GM18498 (cell line): Measurements from ENCODE around the gene FBXW10B.
"Not testable (repeated sequence)": the region's sequence is repeated elsewhere in the genome, so short reads cannot be mapped to it uniquely, and the experiment has no call there.

Experiments used
- ATAC-seq: cut with Tn5 transposase; IDR thresholded peaks from one replicate; pipeline ENCODE4 v1.9.1; 2021; ENCODE audit warnings: mild to moderate bottlenecking, moderate library complexity; ENCODE audit not compliant: unreplicated experiment

The FBXW10B gene, protein sequence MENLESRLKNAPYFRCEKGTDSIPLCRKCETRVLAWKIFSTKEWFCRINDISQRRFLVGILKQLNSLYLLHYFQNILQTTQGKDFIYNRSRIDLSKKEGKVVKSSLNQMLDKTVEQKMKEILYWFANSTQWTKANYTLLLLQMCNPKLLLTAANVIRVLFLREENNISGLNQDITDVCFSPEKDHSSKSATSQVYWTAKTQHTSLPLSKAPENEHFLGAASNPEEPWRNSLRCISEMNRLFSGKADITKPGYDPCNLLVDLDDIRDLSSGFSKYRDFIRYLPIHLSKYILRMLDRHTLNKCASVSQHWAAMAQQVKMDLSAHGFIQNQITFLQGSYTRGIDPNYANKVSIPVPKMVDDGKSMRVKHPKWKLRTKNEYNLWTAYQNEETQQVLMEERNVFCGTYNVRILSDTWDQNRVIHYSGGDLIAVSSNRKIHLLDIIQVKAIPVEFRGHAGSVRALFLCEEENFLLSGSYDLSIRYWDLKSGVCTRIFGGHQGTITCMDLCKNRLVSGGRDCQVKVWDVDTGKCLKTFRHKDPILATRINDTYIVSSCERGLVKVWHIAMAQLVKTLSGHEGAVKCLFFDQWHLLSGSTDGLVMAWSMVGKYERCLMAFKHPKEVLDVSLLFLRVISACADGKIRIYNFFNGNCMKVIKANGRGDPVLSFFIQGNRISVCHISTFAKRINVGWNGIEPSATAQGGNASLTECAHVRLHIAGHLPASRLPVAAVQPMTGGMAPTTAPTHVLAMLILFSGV

DNA sequence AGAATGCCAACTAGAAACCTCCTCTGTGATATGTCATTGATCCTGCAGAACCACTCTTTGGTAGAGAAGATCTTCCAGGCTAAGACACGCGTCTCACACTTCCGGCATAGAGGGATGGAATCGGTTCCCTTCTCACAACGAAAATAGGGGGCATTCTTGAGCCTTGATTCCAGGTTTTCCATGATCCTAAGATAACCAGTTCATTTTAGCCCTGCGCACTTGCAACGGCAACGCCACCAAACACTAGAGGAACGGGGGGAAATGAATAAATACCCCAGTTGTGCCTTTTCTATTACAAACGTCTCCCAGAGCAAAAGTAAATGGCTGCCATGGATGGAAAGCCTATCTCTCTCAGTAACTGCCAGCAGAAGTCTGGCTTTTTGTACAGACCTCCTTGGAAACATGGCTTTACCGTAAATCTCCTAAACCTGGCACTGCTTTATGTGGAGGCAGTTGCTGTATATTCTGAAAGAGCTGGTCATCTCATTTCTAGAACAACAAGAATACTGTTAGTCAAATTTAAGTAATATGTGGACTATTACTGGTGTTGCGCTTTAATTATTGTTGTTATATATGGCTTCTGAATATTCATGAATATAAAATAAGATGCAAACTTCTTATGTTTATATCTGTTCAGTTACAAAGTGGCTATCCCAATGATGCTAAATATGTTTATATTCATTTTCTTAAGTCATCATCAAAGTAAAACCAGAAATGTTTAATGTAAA lies at the start of gene FBXW10B:
Gene FBXW10B, minus strand, starts transcription at position 374 of the 728 bp plus-strand sequence. Its CDS starts 192 bp downstream, at position 182.
- not testable (repeated sequence) for ATAC-seq

DNA sequence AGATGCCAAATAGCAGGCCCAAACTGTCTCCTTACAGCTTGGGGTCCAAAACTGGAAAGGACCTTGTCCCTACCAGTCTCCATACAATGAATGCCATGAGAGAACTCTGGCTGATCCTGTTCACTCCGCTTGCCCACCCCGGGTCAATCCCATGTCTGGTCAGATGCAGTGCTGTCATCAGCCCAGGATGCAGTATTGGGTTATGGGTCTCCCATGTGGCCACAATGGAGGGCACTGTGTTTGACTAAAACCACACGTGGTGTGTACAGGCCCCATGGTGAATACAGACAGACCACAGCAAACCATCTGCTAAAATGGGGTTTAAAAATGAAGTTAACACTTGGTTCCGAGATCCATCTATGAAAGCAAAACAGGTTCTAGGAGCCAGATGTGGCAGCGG lies 44.2 kb upstream of the FBXW10B start:
- no peak for ATAC-seq

DNA sequence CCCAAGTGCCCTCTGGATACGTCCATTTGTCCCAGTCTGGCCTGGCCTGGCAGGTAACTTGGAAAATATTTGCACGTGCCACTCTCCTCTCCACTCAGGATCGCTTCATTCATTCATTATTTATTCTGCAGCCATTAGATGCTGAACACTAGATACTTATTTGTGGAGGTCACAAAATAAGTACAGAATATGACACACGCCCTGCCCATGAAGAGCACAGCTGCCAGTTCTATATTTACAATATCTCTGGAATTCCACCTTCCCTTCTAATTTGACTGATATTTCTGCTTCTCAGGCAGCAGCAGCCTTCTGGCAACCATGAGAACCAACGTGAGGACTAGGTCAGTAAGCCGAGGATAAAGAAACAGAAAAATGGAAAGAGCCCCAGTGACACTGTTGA lies 43.7 kb upstream of the FBXW10B start:
- ATAC-seq = no peak

DNA sequence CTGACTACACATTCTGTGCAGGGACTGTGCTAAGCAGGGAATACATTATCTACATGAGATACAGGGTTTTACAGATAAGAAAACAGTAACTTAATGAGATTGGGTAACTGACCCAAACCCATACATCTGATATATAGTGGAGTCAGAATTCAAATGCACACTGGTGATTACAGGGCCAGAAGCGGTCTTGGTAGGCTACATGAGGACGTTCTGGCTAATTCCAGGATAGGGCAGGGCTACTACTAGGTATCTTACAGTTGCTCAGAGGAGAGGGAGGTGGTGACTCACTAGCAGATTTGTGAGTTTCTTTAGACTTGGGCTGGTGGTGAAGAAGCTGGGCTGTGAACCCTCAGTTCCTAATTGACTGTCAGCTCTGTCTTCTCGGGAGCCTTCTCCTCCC lies 43.2 kb upstream of the FBXW10B start:
- ATAC-seq = no peak

DNA sequence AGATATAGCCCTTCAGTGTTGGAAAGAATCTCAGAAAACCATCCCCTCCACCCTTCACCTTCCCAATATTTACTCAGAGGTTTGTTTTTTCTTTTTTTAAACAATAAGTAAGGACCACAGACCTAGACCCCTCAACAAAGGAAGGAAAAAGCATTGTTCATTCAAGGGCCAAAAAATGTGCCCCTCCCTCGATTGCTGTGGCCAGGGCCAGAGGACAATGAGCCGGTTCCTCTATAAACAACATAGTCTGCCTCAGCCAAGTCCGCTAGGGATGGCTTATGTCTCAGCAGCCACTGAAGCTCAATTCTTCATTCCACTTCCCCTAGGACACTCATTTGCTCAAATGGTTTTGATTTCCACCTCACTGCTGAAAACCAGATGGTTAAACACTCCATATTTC lies 40.6 kb upstream of the FBXW10B start:
- no peak for ATAC-seq

DNA sequence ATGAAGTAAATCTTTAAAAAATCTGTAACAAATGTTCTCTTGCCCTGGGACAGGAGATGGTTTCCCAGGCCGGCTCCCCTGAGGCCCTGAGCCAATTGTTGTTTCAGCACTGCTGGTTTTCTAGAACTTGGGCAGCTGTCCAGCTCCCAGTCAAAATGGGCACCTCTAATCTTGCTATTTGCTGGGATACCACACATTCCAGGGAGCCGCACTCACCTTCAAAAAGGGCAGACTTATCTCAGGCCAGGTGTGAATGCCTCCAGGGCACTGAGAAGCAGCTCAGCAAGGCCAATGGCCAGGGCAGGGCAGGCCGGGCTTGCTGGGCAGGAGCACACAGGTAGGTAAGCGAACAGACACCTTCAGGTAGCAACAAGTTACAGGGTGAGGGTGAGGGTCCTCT lies 40.2 kb upstream of the FBXW10B start:
- no peak for ATAC-seq

DNA sequence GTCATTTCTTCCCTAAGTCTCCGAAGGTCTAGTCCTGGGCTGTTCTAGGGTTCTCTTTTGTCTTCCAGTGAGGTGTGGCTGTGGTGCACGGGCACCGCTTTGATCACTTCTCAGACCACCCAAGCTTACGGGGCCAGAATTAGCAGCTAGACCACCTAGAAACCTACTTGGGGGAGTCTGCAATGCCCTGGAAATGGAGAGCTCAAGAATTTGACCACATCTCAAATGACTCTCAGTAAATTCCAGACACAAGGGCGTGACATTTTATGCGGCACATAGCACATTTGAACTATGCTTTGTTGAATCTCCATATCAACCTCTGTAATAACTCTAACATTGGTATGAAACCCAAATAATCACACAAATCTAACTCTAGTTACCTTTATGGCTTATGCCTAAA lies 39.7 kb upstream of the FBXW10B start:
- ATAC-seq = no peak

DNA sequence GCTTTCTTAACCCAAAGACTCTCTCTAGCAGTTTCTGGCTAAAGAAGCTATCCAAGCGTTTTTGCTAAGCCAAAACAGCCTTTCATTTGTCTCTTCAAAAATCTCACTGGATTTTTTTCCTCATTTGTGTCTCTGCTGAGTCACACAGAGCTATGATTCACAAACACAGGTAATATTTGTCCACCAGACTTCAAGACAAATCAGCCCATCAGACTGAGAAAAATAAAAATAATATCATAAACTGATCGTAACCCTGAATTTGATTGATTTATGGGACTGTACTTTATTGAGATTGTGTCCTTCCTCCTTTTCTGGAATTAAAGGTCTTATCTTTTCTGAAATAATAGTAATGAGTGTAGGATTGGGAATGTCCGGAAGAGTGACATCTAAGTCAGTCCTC lies 38.8 kb upstream of the FBXW10B start:
- no peak for ATAC-seq

DNA sequence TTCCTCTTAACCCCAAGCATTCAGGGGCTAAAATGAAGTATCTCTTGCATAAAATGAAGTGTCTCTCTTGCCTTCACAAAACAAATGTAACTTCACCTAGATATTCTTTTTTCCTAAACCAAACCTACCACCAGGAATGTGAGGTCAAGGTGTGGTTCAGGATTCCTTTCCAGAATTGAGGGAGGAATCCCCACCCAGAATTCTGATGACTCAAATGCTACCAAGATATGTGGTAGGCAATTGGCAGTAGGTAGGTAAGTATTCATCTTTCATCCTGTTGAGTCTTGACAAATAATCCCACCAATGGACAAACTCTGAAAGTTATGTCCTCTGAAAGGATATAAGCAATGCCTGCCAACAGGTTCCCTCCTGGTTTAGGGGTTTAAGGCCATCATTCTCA lies 38.4 kb upstream of the FBXW10B start:
- ATAC-seq = no peak

DNA sequence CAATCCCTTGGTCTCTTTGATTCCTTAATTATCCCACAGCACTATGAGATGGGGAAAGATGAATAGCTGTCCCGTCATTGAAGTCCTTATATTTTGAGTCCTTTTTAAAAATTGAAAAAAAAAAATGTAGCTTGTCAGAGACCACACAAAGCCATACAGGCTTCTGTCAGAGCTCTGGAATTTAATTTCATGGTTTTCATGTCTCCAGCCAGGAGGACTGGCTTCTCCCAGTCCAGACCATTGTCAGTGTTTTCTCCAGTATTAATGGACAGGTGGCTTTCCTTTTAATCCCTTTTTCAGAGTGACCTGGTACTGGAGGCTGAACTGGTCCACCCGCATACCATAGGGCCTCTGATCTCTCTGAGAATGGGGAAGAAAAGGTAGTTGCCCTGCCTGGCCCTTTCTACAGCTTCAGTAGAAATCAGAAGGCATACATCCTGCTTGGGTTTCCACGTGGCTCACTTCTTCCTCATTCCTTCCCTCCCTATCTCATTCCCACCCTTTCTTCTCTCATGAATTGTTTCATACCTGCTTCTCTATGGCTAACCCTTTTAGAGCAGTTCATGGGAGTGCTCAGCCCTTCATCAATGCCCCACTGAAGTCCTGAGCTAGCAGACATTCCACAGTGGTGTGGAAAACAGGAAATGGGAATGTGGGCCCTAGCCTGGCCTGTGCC lies 35.5 kb upstream of the FBXW10B start:
- no peak for ATAC-seq

DNA sequence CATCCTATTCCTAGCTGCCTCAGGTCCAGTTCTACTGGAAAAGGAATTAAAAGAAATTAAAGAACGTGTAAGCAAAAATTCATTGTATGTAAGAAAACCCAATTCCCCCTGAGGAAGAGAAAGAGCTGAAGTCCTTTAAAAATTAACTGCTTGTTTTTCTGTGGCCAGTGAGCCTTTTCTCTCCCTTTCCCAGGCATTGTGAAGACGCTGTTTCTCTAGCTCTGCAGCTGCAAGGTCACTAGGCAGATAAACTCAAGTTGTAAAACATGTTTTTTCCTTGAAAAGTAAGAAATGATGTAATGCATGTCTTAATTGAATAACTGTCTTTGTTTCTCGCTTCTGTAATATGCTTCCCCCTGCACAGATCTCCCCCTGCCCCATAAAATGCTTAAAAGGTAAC lies 34.9 kb upstream of the FBXW10B start:
- ATAC-seq = not testable (repeated sequence)

DNA sequence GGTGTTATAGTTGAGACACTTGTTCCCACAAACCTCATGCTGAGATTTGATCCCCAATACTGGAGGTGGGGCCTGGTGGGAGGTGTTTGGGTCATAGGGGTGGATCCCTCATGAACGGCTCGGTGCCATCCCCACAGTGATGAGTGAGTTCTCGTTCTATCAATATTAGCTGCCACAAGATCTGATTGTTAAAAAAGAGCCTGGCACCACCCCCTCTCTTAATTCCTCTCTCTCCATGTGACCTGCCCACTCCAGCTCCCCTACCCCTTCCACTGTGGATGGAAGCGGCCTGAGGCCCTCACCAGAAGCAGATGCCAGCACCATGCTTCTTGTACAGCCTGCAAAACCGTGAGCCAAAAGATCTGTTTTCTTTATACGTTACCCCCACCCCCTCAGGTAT lies 33.5 kb upstream of the FBXW10B start:
- ATAC-seq = no peak

DNA sequence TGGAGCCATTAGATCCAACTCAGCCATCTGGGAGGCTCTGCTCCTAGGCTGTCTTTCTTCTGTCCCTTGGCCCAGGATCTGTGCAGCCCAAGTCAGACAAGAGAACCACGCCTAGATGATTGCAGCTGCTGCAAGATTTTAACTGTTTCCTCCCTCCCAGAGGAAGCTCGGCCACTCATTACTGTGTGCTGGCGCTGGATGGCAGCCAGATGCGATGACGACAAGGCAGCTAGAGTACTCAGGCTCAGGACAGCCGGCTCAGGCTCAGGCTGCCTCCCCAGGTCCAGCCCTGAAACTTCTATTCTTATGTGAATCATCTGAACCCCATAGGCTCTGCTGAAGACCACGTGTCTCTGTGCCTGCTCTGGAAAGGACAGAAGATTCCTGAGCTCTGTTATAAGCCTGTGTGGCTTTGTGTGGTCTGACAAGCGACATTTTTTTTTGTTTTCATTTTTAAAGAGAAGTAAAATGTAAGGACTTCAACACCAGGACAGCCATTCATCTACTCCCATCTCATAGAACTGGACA lies 32.1 kb upstream of the FBXW10B start:
- ATAC-seq = peak; percentile 83

DNA sequence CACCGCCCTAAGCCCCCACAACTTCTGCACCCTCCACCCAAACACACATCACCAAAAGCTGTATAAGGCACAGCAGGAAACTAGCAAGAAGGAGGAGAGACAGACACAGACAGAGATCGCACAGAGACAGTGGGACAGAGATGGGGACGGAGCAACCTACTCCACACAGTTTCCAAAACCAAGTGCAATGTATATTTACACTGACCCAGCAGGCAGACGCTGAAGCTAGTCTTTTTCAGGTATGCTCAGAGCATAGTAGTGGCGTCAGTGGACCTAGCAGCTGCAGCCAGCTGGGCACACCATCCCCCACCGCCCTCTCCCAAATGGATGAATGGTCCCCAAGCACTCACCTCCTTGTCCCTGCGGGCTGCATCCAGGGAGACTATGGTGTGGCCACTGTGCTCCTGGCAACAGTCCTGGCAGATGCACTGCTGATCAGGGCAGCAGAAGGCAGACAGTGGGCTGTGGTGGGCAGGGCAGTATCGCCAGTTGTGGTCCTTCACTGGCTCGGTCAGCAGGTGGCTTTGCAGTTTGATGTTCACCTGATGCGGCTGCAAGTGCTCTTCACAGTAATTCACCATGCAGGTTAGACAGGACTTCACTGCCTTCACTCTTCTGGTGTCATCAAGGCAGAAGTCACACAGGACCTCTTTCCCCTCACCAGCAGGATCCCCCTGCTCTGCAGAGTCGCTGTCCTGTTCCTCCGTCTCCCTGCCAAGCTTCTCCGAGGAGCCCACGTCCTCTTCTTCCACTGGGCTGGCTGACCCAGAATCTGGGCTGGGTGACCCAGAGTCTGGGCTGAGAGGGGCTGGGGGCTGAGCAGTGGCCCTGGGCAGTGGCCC lies 31.5 kb upstream of the FBXW10B start:
- ATAC-seq = no peak

DNA sequence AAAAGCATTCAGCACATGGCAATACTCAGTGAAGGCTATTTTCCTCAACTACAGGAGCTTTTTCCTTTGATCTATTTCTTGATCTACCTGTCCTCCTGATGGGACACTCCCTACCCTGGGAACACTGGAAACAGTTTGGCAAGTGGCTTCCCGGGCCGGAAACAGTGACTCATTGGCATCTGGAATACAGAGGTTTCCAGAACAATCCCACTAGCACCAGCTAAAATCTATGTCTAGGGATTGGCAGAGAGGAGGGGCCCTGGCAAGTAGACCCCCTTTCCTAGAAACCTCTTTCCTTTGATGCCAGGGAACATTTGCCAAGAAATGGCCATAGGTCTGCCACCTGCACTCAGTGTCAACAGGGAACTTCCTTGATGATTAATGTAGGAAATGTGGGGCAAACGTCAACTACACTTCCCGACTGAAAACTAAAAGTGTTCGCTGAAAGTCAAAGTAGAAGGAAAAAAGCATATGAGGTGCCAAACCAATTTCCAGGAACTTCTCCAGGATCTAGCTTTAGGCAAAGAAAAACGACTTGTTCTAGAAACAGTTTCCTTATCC lies 30.4 kb upstream of the FBXW10B start:
- no peak for ATAC-seq

DNA sequence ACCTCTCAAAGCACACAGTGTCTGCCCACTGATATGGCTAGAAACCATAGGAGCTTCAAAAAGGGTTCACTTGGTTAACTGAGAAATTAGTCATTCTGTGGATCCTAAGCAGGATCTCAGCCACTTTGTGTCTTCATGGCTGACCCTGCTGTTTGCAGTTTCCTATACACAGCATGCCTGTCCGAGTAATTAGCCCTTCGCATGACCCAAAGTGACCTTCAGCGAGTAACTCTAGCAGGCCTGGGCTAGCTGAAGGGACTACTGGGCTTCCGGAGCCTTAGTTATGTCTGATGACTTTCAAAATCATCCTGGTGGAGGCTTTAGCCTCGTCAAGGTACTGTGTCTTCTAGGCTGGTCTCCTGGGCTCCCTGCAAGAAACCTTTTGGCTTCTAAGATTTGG lies 28.9 kb upstream of the FBXW10B start:
- ATAC-seq = no peak

DNA sequence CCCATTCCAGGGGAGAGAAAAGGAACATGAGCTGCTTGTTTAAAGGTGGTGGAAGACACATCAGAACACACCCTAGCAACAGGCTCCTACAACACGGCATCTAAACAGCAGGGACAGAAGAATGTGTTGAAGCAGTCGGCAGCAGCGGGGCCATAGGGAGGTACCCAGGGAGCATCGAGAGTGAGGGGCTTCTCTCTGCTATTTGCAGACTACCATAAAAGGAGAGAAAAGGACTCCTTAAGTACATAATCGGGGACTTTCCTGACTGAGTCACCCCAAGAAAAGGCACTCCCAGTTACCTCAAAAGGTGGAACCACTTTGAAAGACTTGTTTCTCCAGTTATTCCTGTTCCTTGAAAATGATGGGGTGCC lies 26.4 kb upstream of the FBXW10B start:
- ATAC-seq = not testable (repeated sequence)

DNA sequence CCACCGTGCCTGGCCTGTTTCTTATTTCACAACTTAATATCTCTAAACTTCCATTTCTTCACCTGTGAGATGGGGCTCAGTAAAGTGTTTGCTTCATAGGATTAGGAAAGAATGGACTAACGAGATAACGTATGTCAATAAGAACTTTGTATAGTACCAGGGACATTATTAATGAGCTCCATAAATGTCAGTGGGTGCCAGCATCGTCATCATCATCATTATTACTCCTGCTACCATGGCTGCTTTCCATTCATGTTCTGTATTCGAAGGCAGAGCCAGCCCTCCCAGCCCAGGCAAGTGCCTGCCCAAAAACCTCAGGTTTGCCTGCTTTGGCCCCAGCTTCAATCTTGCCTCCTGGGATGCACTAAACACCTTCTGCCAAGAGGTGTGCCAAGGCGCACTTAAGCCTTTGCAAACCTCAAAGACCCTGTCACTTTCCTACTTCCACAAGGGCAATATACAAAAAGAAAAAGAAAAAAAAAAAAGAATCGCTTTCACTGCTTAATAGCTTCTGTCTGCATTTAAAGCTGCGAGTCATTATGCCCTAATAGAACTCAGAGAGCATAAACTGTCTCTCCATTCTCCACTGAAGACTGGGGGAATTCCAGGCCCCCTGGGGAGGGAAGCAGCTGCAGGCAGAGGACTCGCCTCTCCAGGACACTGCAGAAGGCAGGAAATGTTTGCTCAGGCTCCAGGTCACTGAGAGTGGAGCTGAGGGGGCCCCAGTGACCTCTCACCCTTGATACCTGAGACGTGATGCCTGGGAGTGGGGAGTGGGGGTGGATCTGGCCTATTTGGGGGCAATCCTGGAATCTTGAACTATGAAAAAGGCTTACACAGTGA lies 25.8 kb upstream of the FBXW10B start:
- ATAC-seq = not testable (repeated sequence)
